Thyroid gland (tissue), 4 donors: ENCODE results near the gene DCAKD.

Experiments
- CTCF ChIP-seq, 6 experiments: fragments of 200-600 bp in 3 of 6; fragments of 450-650 bp in 3 of 6; sonication (generic) in 3 of 6; IDR thresholded peaks; one replicate each; pipeline ENCODE4 v1.5.1; 2016 to 2019; ENCODE audit warnings: antibody characterized with exemption in 6 of 6, mild to moderate bottlenecking in 2 of 6, inconsistent platforms in 1 of 6, moderate library complexity in 1 of 6
- POLR2A ChIP-seq, 2 donors: fragments of 450-650 bp; IDR thresholded peaks; one replicate each; pipeline ENCODE4 v1.6.1; 2017; ENCODE audit warnings: antibody characterized with exemption in 2 of 2, mild to moderate bottlenecking in 2 of 2, moderate library complexity in 1 of 2

DNA sequence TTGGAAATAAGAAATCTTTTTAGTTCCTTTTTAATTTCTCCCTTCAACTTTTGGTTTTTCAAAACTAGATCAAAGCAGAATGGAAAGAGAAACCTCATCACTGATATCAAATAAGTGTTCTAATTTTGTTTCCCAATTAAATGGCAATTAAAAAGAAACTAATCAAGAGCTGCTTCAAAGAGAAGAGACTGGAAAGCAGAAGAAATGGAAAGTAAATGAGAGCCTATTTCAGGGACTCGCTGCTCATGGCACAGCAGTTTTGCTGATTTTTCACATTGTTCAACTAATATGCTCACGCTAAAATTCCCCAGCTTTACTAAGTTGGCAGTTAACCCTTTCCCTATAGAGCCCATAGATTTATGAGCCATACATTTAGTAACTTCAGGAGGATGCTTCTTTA is 16.2 kb upstream of the DCAKD start:
- TF ChIP-seq CTCF (IDR thresholded peaks at IDR 0.05) (no peak), POLR2A (IDR thresholded peaks at IDR 0.05) (no peak)
